Measurements from ENCODE around the gene CTSS. TPM values are rescaled to one million over a fixed set of nuclear protein-coding genes. Genes with fewer than 3 reads are reported as not detected.

Gene CTSS
- total RNA-seq, 1 donor = 2.3 TPM

DNA sequence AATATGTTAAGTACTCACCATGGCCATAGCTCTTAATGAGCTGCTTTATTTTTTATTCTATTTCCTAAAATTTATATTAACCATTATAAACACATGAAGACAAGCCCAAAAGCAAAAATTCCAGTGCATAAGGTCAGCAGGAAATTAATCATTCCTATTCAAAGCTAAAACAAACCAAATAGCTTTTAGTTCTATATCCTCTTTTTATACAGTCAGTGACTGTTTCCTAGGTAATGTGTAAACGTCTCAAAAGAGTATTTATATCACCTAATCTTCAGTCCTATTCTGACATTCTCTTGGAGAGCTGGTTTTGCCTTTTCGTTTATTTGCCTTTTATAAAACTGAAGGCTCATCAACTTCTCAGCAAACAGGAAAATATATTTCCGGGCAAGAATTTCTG is 72.9 kb downstream of the CTSS start:
- no peak for DNase-seq (ENCODE audit: low read depth)
- no peak overlapping the region for H3K4me3 ChIP-seq (ENCODE audit: low read depth, low read length)
- TF ChIP-seq, protein P1, sequence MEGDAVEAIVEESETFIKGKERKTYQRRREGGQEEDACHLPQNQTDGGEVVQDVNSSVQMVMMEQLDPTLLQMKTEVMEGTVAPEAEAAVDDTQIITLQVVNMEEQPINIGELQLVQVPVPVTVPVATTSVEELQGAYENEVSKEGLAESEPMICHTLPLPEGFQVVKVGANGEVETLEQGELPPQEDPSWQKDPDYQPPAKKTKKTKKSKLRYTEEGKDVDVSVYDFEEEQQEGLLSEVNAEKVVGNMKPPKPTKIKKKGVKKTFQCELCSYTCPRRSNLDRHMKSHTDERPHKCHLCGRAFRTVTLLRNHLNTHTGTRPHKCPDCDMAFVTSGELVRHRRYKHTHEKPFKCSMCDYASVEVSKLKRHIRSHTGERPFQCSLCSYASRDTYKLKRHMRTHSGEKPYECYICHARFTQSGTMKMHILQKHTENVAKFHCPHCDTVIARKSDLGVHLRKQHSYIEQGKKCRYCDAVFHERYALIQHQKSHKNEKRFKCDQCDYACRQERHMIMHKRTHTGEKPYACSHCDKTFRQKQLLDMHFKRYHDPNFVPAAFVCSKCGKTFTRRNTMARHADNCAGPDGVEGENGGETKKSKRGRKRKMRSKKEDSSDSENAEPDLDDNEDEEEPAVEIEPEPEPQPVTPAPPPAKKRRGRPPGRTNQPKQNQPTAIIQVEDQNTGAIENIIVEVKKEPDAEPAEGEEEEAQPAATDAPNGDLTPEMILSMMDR (IDR thresholded peaks at IDR 0.05; ENCODE audit: insufficient read depth, low read length) = no peak

DNA sequence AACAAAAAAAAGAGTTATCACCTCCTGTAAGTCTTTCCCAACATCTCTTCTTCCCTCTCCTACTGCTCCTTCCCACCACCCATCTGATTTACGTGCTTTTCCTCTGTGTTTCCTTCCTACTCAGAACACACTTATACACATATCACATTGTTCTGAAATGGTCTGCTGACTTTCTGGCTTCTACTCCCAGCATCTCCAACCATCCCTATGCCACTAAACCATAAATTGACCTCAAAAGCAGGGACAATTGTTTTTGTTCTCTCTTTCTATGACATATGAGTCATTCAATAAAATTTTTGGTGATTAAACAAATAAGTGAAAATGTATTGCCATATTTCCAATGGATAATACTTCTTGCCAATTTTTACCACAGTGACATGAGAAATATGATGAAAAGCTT is 76.8 kb downstream of the CTSS start:
- no peak for DNase-seq (ENCODE audit: low read depth)
- TF ChIP-seq, protein P1 (IDR thresholded peaks at IDR 0.05; ENCODE audit: insufficient read depth, low read length) = no peak

DNA sequence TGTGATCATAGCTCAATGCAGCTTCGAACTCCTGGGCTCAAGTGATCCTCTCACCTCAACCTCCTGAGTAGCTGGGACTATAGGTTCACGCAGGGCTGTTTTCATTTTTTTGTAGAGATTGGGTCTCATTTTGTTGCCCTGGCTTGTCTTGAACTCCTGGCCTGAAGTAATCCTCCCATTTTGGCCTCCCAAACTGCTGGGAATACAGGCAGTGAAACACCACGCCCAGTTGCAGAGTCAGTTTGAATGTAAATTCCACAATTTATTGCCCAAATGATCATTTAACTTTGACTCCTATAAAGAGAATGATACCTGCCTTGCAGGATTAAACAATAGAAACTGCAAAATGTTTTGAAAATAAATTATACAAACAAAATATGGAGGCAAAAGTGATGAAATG is 79.3 kb downstream of the CTSS start:
- no peak overlapping the region for H3K4me3 ChIP-seq (ENCODE audit: low read depth, low read length)
- TF ChIP-seq, protein P1 (IDR thresholded peaks at IDR 0.05; ENCODE audit: insufficient read depth, low read length) = no peak
- DNase-seq (ENCODE audit: low read depth) = no peak

More for the DNA sequence above, 76.8 kb downstream of the CTSS start:
- H3K4me3 ChIP-seq (ENCODE audit: low read depth, low read length) = no peak overlapping the region

DNA sequence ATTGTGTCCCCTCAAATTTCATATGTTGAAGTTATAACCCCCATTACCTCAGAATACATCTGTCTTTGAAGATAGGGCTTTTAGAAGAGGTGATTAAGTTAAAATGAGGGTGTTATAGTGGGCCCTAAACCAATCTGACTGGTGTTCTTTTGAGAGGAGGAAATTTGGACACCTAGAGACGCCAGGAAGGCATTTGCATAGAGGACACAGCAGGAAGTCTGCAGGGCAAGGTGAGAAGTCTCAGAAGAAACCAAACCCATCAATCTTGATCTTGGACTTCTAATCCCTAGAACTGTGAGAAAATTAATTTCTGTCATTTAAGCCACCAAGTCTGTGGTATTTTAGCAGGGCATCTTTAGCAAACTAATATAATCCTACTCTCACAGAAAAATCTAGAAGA is 81.7 kb downstream of the CTSS start:
- DNase-seq (ENCODE audit: low read depth) = no peak
- no peak overlapping the region for H3K4me3 ChIP-seq (ENCODE audit: low read depth, low read length)
- TF ChIP-seq, protein P1 (IDR thresholded peaks at IDR 0.05; ENCODE audit: insufficient read depth, low read length) = no peak

Small RNAs within 50 kb of the gene (small RNA-seq; reads per million reads assigned to genes)
- gene RNU6-1042P (not detected), gene RNU6-1309P (not detected)

Other genes starting within 250 kb of the CTSS start
- gene ADAMTSL4, start 216.4 kb downstream of the CTSS start, total RNA-seq (ENCODE audit: low replicate concordance) = 11.9 and 13.0 TPM in 2 replicates
- gene MCL1, start 186.2 kb downstream of the CTSS start, total RNA-seq (ENCODE audit: low replicate concordance) = 130 and 212 TPM in 2 replicates
- gene ENSA, start 136.2 kb downstream of the CTSS start, total RNA-seq (ENCODE audit: low replicate concordance) = 82.1 and 156 TPM in 2 replicates
- gene GOLPH3L, start 68.6 kb downstream of the CTSS start, total RNA-seq (ENCODE audit: low replicate concordance) = 12.8 and 30.1 TPM in 2 replicates
- gene HORMAD1, start 44.9 kb downstream of the CTSS start, total RNA-seq (ENCODE audit: low replicate concordance) = not detected in 2 replicates
- gene CTSK, start 42.5 kb upstream of the CTSS start, total RNA-seq (ENCODE audit: low replicate concordance) = 547 and 1,513 TPM in 2 replicates
- gene ARNT, start 110.8 kb upstream of the CTSS start, total RNA-seq (ENCODE audit: low replicate concordance) = 50.7 and 161 TPM in 2 replicates
- gene CTXND2, start 121.4 kb upstream of the CTSS start, total RNA-seq (ENCODE audit: low replicate concordance) = not detected in 2 replicates
- 30.7 and 43.0 TPM in 2 replicates for gene SETDB1, start 160.6 kb upstream of the CTSS start, total RNA-seq (ENCODE audit: low replicate concordance)
- 26.1 and 138 TPM in 2 replicates for gene CERS2, start 209.1 kb upstream of the CTSS start, total RNA-seq (ENCODE audit: low replicate concordance)
- 0.09 and 0.49 TPM in 2 replicates for gene ANXA9, start 216.5 kb upstream of the CTSS start, total RNA-seq (ENCODE audit: low replicate concordance)
- gene MINDY1, start 241.1 kb upstream of the CTSS start, total RNA-seq (ENCODE audit: low replicate concordance) = 10.9 and 16.4 TPM in 2 replicates
- gene PRUNE1, start 242.7 kb upstream of the CTSS start, total RNA-seq (ENCODE audit: low replicate concordance) = 3.4 and 10.8 TPM in 2 replicates